NCI-H2029 (cell line): Measurements from ENCODE around the gene ALG14.

Experiments
- DNase-seq: peaks from one replicate; lab custom pipeline; 2025; lab: John Stamatoyannopoulos, UW

The ALG14 gene

DNA sequence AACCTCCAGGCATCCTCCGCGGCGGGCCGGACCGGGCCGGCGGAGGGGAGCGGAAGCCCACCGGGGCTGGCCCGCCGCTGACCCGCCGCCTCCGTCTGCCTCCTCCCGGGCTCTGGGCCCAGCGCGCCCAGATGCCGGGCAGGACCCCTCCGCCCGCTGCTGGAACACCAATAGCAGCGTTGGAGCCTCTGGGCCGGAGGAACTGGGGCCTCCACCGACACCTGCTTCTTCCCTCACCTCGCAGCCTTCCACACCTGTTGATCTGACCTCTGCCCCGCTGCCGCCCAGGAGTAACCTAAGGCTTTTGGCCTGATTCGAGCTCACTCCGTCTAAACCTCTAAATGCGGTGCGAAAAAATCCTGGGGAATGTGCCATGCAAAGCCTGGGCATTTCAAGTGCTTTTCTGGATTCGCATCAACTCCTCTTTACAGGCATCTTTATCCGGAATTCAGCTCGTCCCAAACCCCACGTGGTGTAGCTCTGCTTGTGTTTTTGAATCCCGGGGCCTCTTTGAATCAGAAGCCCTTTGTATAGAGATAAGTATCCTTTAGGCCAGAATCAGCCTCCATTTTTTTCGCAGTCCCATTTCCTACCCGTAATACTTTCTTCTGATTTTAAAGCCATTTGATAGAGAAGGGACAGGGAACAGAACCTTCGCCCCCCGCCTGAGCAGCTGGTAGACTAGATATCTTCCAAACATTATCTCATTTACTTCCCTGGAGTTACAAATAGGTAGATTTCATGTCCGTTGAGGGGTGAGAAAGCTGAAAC, 145.2 kb downstream of the ALG14 start:
- peak; percentile 37 for DNase-seq

DNA sequence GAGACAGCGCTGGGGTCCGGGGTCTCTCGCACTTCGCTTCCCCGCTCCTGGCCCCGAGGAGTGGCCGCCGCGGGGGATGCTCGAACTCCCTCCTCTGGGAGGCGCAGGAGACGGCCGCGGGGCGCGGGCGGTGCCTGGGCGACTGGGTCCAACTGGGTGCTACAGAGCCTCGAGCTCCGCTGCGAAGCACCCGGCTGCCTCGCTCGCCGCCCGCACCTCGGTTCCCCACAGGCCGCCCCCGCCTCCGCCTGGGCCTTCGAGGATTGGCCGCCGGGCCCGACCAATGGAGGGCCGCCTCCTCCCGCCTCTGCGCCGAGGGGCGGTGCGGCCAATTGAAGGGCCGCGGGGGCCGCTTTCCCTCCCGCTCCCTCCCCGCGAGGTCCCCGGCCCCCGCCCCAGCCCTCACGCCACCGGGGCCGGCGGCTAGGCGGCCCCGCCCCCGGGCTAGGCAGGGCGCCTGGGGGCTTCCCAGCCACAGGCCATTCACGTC, 145.8 kb downstream of the ALG14 start, which contains the start of gene CNN3:
CNN3 (minus strand) TSS at position 196 of the 490 bp plus-strand sequence. CDS start 216 bp downstream, outside the sequence.
- DNase-seq: peak; percentile 90

DNA sequence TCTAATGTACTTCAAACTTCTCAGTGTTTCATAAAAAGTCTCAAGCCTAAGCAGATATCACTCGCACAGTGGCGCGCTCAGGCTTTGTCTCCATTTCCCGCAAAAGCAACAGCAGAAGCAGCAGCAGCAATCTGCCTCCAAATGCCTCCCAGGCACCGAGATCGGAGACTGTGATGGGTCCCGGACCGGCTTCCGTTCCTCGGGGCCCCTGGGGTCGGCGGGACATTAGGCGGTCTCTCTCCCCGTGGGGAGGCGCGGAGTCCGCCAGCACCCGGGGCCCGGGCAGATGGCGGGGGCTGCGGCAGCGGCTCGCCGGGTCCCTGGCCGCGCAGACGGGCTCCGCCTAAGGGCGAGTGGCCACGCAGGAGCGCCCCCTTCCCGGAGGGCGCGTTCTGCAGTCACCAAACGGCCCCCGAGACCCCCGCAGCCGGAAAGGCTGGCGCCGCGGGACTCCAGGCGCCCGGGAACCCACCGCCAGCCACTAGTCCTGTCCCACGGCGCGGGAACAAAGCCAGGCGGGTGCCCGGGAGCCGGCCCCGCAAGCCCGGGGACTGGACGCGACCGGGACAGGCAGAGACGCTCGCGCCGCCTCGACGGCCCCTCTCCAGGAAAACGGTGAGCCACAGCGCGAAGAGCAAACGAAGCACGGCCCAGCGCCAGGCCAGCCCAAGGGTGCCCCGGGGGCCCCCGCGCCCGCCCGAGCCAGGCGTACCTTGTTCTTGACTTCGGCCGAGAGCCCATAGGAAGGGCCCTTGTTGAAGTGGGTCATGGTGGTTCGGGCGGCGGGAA, 146.4 kb downstream of the ALG14 start:
- peak; percentile 53 for DNase-seq

DNA sequence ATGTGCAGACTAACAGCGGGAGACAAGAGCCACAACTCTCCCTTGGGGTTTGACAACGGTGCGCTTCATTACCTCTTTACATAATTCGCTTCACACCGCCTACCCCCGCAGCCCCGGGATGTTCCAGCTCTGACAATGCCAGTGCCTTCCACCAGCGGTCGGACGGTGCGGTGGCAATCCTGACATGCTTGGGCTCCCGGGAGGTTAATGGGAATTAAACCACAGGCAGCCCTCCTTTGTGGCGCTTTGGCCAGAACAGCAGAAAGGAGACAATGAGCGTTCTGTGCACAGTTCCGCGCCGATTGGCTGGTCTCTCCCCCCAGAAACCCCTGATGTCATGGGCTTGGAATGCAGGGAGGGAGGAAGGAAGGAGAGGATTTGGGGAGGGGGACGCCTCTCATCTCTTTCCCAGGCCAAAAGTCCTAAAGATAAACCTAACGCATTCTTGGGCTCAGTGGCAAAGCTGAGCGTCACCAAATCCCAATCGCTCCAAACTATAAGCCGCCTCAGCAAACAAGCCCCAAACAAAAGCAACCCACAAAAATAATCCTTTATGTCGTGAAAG, 147.1 kb downstream of the ALG14 start:
- peak; percentile 68 for DNase-seq

DNA sequence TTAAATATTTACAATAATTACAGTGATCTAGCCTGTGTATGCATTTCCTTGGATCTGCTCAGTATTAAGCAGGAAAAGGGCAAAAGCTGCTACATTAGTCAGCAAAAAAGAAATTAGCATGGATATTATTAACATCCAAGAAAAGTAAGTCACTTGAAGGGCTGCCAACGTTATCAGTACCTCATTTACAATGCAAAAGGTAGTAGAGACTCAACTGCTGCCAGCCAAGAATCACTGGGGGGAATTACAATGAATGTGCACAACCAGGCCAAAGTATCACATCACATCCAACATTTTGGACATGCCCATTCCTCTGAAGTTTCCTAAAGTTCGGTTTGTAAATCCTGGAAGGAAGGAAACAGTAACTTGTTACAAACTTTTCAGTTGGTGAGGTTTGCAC, 147.7 kb downstream of the ALG14 start:
- DNase-seq: no peak
